Measurements from ENCODE around the gene WWOX.

The WWOX gene

DNA sequence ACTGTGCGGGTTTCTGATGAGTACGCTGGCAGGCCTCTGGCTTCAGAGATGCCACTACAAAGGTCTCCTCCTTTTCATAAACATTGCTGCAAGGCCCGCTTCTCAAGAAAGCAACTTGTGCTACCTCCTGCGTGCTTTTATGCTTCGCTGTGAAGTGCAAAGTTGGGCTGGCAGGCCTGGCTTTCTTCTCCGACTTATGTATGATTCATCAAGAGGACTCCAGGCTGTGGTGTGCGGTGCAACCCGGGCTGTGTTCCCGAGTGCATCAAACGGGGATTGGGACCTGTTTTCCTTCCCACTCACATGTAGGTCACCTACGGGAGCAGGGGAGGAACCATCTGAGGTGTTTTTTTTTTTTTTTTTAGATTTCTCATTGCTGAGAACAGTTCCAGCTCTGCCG is 534.1 kb downstream of the WWOX start:
- no peak for ATAC-seq
- TF ChIP-seq BACH2 (CRISPR knock-in tag; IDR thresholded peaks at IDR 0.05; ENCODE audit: borderline replicate concordance) (no peak), ISL1 (CRISPR knock-in tag; IDR thresholded peaks at IDR 0.05) (no peak), OSR1 (CRISPR knock-in tag; IDR thresholded peaks at IDR 0.05) (no peak), ZFP3 (CRISPR knock-in tag; IDR thresholded peaks at IDR 0.05) (no peak), TOX (CRISPR knock-in tag; IDR thresholded peaks at IDR 0.05; ENCODE audit: borderline replicate concordance) (no peak)
- TF ChIP-seq, protein P1, sequence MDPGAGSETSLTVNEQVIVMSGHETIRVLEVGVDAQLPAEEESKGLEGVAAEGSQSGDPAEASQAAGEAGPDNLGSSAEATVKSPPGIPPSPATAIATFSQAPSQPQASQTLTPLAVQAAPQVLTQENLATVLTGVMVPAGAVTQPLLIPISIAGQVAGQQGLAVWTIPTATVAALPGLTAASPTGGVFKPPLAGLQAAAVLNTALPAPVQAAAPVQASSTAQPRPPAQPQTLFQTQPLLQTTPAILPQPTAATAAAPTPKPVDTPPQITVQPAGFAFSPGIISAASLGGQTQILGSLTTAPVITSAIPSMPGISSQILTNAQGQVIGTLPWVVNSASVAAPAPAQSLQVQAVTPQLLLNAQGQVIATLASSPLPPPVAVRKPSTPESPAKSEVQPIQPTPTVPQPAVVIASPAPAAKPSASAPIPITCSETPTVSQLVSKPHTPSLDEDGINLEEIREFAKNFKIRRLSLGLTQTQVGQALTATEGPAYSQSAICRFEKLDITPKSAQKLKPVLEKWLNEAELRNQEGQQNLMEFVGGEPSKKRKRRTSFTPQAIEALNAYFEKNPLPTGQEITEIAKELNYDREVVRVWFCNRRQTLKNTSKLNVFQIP (CRISPR knock-in tag; IDR thresholded peaks at IDR 0.05; ENCODE audit: borderline replicate concordance, low read depth): no peak

DNA sequence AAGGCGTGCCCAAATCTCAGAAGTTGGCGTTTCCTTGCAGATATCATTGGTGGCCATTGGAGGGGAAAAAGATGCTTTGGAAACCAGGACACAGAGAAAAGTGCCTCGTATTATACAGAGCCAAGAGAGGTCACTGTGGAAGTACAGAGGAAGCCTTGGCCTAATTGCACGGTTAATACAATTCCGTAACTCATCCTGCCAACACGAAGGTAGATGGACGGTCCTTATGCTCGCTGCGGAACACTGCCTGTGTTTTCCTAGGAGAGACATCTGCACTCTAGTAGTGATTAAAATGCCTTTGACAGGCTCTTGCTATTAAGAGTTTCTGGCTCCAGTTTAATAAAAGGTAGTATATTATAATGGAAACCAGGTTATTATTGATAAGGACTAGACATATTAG is 536.4 kb downstream of the WWOX start:
- no peak for TF ChIP-seq TCF4 (CRISPR knock-in tag; IDR thresholded peaks at IDR 0.05; ENCODE audit: borderline replicate concordance)
- no peak for TF ChIP-seq OSR1 (CRISPR knock-in tag; IDR thresholded peaks at IDR 0.05)
- TF ChIP-seq ESRRG (CRISPR knock-in tag; IDR thresholded peaks at IDR 0.05): no peak
- TF ChIP-seq, protein P1 (CRISPR knock-in tag; IDR thresholded peaks at IDR 0.05; ENCODE audit: borderline replicate concordance, low read depth): no peak
- no peak for TF ChIP-seq ARNTL (CRISPR knock-in tag; IDR thresholded peaks at IDR 0.05; ENCODE audit: borderline replicate concordance, low read depth)
- TF ChIP-seq ZNF70 (CRISPR knock-in tag; IDR thresholded peaks at IDR 0.05): no peak
- ATAC-seq: no peak

DNA sequence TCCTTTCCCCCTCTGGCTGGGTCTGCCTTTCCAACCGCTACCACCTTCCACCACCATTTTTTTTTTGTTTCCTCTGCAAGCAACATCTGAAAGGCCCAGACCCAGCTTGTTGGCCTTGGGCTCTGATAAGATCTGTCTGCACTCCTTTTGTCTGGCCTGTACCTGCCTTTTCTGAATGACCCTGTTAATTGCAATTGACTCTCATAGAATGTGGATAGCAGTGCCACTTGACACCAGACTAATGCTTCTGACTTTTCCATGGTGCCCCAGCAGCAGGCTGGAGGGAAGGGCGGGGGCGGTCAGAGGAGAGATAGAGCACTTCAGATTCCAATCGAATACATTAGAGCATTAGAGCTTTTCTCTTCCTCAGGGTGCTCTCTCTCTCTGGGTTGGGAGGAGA is 538.9 kb downstream of the WWOX start:
- ATAC-seq: no peak
- TF ChIP-seq BACH2 (CRISPR knock-in tag; IDR thresholded peaks at IDR 0.05; ENCODE audit: borderline replicate concordance): no peak
- TF ChIP-seq, protein P2, sequence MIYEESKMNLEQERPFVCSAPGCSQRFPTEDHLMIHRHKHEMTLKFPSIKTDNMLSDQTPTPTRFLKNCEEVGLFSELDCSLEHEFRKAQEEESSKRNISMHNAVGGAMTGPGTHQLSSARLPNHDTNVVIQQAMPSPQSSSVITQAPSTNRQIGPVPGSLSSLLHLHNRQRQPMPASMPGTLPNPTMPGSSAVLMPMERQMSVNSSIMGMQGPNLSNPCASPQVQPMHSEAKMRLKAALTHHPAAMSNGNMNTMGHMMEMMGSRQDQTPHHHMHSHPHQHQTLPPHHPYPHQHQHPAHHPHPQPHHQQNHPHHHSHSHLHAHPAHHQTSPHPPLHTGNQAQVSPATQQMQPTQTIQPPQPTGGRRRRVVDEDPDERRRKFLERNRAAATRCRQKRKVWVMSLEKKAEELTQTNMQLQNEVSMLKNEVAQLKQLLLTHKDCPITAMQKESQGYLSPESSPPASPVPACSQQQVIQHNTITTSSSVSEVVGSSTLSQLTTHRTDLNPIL (CRISPR knock-in tag; IDR thresholded peaks at IDR 0.05; ENCODE audit: low read depth): no peak

DNA sequence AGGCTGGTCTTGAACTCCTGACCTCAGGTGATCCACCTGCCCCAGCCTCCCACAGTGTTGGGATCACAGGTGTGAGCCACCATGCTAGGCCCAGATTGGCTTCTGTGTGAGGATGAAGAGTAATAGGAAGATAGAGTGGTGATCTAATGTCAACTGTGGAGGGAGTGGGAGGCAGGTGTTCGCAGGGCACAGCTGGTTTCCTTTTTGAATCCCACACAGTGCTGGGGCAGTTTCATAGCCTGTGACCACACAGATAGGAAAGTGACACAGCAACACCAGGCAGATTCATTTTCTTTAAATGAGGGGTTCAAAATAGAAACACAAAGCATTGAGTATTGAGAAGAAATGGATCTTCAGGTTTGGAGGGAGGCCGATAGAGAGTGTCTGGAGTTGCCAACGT is 540.3 kb downstream of the WWOX start:
- no peak for TF ChIP-seq OSR1 (CRISPR knock-in tag; IDR thresholded peaks at IDR 0.05)
- TF ChIP-seq SNAI2 (CRISPR knock-in tag; IDR thresholded peaks at IDR 0.05): no peak
- TF ChIP-seq, protein P3, sequence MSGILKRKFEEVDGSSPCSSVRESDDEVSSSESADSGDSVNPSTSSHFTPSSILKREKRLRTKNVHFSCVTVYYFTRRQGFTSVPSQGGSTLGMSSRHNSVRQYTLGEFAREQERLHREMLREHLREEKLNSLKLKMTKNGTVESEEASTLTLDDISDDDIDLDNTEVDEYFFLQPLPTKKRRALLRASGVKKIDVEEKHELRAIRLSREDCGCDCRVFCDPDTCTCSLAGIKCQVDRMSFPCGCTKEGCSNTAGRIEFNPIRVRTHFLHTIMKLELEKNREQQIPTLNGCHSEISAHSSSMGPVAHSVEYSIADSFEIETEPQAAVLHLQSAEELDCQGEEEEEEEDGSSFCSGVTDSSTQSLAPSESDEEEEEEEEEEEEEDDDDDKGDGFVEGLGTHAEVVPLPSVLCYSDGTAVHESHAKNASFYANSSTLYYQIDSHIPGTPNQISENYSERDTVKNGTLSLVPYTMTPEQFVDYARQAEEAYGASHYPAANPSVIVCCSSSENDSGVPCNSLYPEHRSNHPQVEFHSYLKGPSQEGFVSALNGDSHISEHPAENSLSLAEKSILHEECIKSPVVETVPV (CRISPR knock-in tag; IDR thresholded peaks at IDR 0.05): no peak
- ATAC-seq: no peak

DNA sequence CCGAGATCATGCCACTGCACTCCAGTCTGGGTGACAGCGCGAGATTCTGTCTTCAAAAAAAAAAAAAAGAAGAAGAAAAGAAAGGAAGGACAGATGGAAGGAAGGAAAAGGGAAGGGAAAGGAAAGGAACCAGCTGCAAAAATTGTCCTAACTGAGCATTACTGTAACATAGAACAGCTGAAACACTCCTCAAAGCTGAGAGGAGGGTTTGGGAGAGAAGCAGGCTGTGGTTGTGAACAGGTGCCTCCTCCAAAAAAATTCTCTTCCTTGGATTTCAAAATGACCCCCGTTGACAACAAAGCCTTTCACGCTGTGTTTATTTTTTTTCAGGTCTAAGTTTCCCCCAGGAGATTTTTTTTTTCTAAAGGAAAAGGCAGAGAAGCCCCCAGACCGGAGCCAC is 541.4 kb downstream of the WWOX start:
- no peak for TF ChIP-seq BACH2 (CRISPR knock-in tag; IDR thresholded peaks at IDR 0.05; ENCODE audit: borderline replicate concordance)
- no peak for TF ChIP-seq ARNTL (CRISPR knock-in tag; IDR thresholded peaks at IDR 0.05; ENCODE audit: borderline replicate concordance, low read depth)
- no peak for TF ChIP-seq TOX (CRISPR knock-in tag; IDR thresholded peaks at IDR 0.05; ENCODE audit: borderline replicate concordance)
- TF ChIP-seq ZC3H10 (CRISPR knock-in tag; IDR thresholded peaks at IDR 0.05): no peak
- TF ChIP-seq, protein P4, sequence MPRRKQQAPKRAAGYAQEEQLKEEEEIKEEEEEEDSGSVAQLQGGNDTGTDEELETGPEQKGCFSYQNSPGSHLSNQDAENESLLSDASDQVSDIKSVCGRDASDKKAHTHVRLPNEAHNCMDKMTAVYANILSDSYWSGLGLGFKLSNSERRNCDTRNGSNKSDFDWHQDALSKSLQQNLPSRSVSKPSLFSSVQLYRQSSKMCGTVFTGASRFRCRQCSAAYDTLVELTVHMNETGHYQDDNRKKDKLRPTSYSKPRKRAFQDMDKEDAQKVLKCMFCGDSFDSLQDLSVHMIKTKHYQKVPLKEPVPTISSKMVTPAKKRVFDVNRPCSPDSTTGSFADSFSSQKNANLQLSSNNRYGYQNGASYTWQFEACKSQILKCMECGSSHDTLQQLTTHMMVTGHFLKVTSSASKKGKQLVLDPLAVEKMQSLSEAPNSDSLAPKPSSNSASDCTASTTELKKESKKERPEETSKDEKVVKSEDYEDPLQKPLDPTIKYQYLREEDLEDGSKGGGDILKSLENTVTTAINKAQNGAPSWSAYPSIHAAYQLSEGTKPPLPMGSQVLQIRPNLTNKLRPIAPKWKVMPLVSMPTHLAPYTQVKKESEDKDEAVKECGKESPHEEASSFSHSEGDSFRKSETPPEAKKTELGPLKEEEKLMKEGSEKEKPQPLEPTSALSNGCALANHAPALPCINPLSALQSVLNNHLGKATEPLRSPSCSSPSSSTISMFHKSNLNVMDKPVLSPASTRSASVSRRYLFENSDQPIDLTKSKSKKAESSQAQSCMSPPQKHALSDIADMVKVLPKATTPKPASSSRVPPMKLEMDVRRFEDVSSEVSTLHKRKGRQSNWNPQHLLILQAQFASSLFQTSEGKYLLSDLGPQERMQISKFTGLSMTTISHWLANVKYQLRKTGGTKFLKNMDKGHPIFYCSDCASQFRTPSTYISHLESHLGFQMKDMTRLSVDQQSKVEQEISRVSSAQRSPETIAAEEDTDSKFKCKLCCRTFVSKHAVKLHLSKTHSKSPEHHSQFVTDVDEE (CRISPR knock-in tag; IDR thresholded peaks at IDR 0.05): no peak
- no peak for TF ChIP-seq RARB (CRISPR knock-in tag; IDR thresholded peaks at IDR 0.05)
- TF ChIP-seq ZNF565 (CRISPR knock-in tag; conservative IDR thresholded peaks at IDR 0.05; ENCODE audit: low read depth): no peak
- TF ChIP-seq, protein P2 (CRISPR knock-in tag; IDR thresholded peaks at IDR 0.05; ENCODE audit: low read depth): no peak
- TF ChIP-seq, protein P3 (CRISPR knock-in tag; IDR thresholded peaks at IDR 0.05): no peak
- no peak for TF ChIP-seq CSDC2 (CRISPR knock-in tag; IDR thresholded peaks at IDR 0.05)
- no peak for TF ChIP-seq ZFP3 (CRISPR knock-in tag; IDR thresholded peaks at IDR 0.05)
- no peak for TF ChIP-seq ZFP30 (CRISPR knock-in tag; IDR thresholded peaks at IDR 0.05)
- TF ChIP-seq ISL1 (CRISPR knock-in tag; IDR thresholded peaks at IDR 0.05): no peak
- TF ChIP-seq ESRRG (CRISPR knock-in tag; IDR thresholded peaks at IDR 0.05): no peak
- TF ChIP-seq, protein P5, sequence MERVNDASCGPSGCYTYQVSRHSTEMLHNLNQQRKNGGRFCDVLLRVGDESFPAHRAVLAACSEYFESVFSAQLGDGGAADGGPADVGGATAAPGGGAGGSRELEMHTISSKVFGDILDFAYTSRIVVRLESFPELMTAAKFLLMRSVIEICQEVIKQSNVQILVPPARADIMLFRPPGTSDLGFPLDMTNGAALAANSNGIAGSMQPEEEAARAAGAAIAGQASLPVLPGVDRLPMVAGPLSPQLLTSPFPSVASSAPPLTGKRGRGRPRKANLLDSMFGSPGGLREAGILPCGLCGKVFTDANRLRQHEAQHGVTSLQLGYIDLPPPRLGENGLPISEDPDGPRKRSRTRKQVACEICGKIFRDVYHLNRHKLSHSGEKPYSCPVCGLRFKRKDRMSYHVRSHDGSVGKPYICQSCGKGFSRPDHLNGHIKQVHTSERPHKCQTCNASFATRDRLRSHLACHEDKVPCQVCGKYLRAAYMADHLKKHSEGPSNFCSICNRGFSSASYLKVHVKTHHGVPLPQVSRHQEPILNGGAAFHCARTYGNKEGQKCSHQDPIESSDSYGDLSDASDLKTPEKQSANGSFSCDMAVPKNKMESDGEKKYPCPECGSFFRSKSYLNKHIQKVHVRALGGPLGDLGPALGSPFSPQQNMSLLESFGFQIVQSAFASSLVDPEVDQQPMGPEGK (CRISPR knock-in tag; IDR thresholded peaks at IDR 0.05; ENCODE audit: borderline replicate concordance): no peak
- ATAC-seq: no peak

All from SK-N-SH treated with all-trans-retinoic acid at 6 μM for 48 hours (cell line).